Loucy (cell line): Measurements from ENCODE around the gene SLC39A10.

Source experiments
- CTCF ChIP-seq: fragments of 200-600 bp; sonication (generic); conservative IDR thresholded peaks from 2 replicates; pipeline ENCODE4 v1.5.1; 2014; ENCODE audit warnings: mild to moderate bottlenecking, antibody characterized with exemption, low read length
- EZH2phosphoT487 ChIP-seq: fragments of 200-600 bp; IDR thresholded peaks from 2 replicates; pipeline ENCODE4 v1.6.1; 2018; ENCODE audit warnings: antibody characterized with exemption, mild to moderate bottlenecking, moderate library complexity, borderline replicate concordance

- no peak for TF ChIP-seq CTCF
- no peak for TF ChIP-seq EZH2phosphoT487
Observed at GRCh38 chr2:195709901-195710806, 53.1 kb downstream of the SLC39A10 start.
